Astrocyte of the hippocampus (primary cell): ENCODE results near the gene PCLO.

Experiments
- DNase-seq: peaks from one replicate; pipeline ENCODE4 v3.0.0; 2011; ENCODE audit warnings: low read depth, low spot score

PCLO gene

GRCh38 chr7:82839063-82839462, 323.6 kb downstream of the PCLO start:
- no peak for DNase-seq

GRCh38 chr7:82838314-82838713, 324.4 kb downstream of the PCLO start:
- DNase-seq: no peak

- DNase-seq: no peak
Observed at GRCh38 chr7:82823073-82823472, 339.6 kb downstream of the PCLO start.

- no peak for DNase-seq
Observed at GRCh38 chr7:82821037-82821436, 341.6 kb downstream of the PCLO start.

- DNase-seq: no peak
Observed at GRCh38 chr7:82818171-82818570, 344.5 kb downstream of the PCLO start.

GRCh38 chr7:82816272-82816671, 346.4 kb downstream of the PCLO start:
- DNase-seq: no peak

GRCh38 chr7:82810558-82811259, 352.0 kb downstream of the PCLO start:
- peak; percentile 81 for DNase-seq

- no peak for DNase-seq
Observed at GRCh38 chr7:82808633-82809032, 354.1 kb downstream of the PCLO start.

- peak; percentile 77 for DNase-seq
Observed at GRCh38 chr7:82805527-82805960, 357.1 kb downstream of the PCLO start.

GRCh38 chr7:82803411-82803810, 359.3 kb downstream of the PCLO start:
- no peak for DNase-seq

GRCh38 chr7:82789883-82790609, 372.6 kb downstream of the PCLO start:
- no peak for DNase-seq

- DNase-seq: no peak
Observed at GRCh38 chr7:82778021-82778420, 384.7 kb downstream of the PCLO start.

- DNase-seq: no peak
Observed at GRCh38 chr7:82762880-82763279, 399.8 kb downstream of the PCLO start.

- DNase-seq: peak; percentile 40
Observed at GRCh38 chr7:82760831-82761230, 401.9 kb downstream of the PCLO start.

- DNase-seq: no peak
Observed at GRCh38 chr7:82760074-82760473, 402.6 kb downstream of the PCLO start.

- DNase-seq: peak; percentile 37
Observed at GRCh38 chr7:82755705-82756551, 406.8 kb downstream of the PCLO start.

- DNase-seq: no peak
Observed at GRCh38 chr7:82750007-82750406, 412.7 kb downstream of the PCLO start.

- no peak for DNase-seq
Observed at GRCh38 chr7:82745820-82746219, 416.9 kb downstream of the PCLO start.

- peak; percentile 79 for DNase-seq
Observed at GRCh38 chr7:82745117-82745516, 417.6 kb downstream of the PCLO start.

GRCh38 chr7:82742163-82742562, 420.5 kb downstream of the PCLO start:
- no peak for DNase-seq

- DNase-seq: no peak
Observed at GRCh38 chr7:82741493-82741892, 421.2 kb downstream of the PCLO start.

GRCh38 chr7:82740246-82740848, 422.3 kb downstream of the PCLO start:
- peak; percentile 70 for DNase-seq
